Measurements from ENCODE around the gene WDR72. TPM values are rescaled to one million over a fixed set of nuclear protein-coding genes. Genes with fewer than 3 reads are reported as not detected.

Gene WDR72
- total and polyA plus RNA-seq, 2 of the 13 experiments (the other 11 are each of a cell fraction or from before 2014, with no cell fraction given) = 0.21 to 0.60 TPM

GRCh38 chr15:53559364-53560277, 199.8 kb downstream of the WDR72 start (continued):
- TF ChIP-seq HNF1B (CRISPR knock-in tag; IDR thresholded peaks at IDR 0.05) (peak; percentile 63), CHD4 (IDR thresholded peaks at IDR 0.05; ENCODE audit: borderline replicate concordance, low read length) (no peak), LRRFIP1 (CRISPR knock-in tag; conservative IDR thresholded peaks at IDR 0.05) (no peak), ZNF512 (CRISPR knock-in tag; IDR thresholded peaks at IDR 0.05) (no peak), ZNF878 (CRISPR knock-in tag; IDR thresholded peaks at IDR 0.05) (no peak), ZNF235 (CRISPR knock-in tag; IDR thresholded peaks at IDR 0.05; ENCODE audit: borderline replicate concordance) (no peak), PLSCR1 (CRISPR knock-in tag; IDR thresholded peaks at IDR 0.05; ENCODE audit: borderline replicate concordance) (no peak), KDM2A (CRISPR knock-in tag; IDR thresholded peaks at IDR 0.05; ENCODE audit: borderline replicate concordance, low read depth) (no peak), ZNF160 (CRISPR knock-in tag; IDR thresholded peaks at IDR 0.05) (no peak), POLR2G (IDR thresholded peaks at IDR 0.05; ENCODE audit: low read depth, low read length) (0 out of 2 replicates have a peak, but pooled peaks have one; percentile 29), ZNF788 (CRISPR knock-in tag; IDR thresholded peaks at IDR 0.05; ENCODE audit: borderline replicate concordance) (no peak), USF2 (IDR thresholded peaks at IDR 0.05; ENCODE audit: low read depth, low read length) (no peak), USF2 (CRISPR knock-in tag; IDR thresholded peaks at IDR 0.05; ENCODE audit: borderline replicate concordance) (no peak), ZNF547 (CRISPR knock-in tag; IDR thresholded peaks at IDR 0.05) (no peak), ZNF605 (CRISPR knock-in tag; IDR thresholded peaks at IDR 0.05) (no peak), ZNF557 (CRISPR knock-in tag; IDR thresholded peaks at IDR 0.05) (no peak), GATAD2A (CRISPR knock-in tag; IDR thresholded peaks at IDR 0.05) (peak; percentile 58), ZNF30 (CRISPR knock-in tag; IDR thresholded peaks at IDR 0.05) (no peak), TFDP2 (CRISPR knock-in tag; IDR thresholded peaks at IDR 0.05) (no peak)

All from HepG2 (cell line).